ENCODE results near the gene CDHR2.

The CDHR2 gene

DNA sequence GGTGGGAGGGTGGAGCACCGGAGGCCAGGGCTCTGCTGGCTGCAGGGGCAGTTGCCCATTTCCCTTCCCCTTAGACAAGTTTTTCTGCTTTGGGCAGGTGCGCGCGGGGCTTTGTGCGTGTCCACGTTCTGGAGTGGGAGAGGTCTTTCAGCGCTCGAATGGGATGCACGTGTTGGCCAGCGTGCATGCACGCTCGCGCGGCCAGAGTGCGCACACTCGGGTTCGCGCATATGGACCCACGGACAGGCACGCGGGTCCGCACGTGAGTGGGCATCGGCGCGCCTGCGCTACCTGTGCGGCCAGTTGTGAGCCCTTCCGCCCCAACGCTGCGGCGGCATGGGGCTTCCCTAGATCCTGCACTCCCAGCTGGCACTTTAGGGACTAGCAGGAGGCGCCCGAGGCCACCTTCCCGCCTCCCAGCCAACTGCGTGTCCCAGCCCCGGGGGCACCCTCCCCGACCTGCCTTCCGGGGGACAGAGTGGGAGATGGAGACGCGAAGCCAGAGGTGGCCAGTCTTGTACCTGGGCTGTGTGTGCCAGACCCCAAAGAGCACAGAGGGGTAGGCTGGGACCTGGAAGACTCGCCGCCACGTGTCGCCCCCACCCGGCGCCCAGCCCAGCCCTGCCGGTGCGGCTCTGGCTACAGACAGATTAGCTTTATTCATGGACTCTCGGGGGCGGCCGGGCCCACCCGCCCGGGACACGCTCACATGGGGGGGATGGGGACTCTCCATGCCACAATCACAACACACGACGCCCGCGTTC lies 70.6 kb downstream of the CDHR2 start:
- no peak for DNase-seq
- CTCF ChIA-PET = no interaction called here
- H3K27me3 ChIP-seq (replicated peaks in 2 of 5; ENCODE audit: control insufficient read depth in 4 of 5, insufficient read depth in 5 of 5, low read length in 4 of 5) = peaks cover 0 to 88% (median 41%) of the 10 kb centered on the region in 5 experiments
- peaks cover 0 to 23% (median 20%) of the 10 kb centered on the region in 4 experiments for H3K4me1 ChIP-seq (ENCODE audit: control extremely low read depth in 1 of 4, control insufficient read depth in 4 of 4, insufficient read depth in 4 of 4, low read length in 3 of 4)
- H3K9me3 ChIP-seq (ENCODE audit: control extremely low read depth in 1 of 5, control insufficient read depth in 4 of 5, insufficient read depth in 2 of 5, low read depth in 1 of 5, low read length in 4 of 5) = peaks cover 0 to 5% (median 0%) of the 10 kb centered on the region in 5 experiments
- H3K4me3 ChIP-seq (ENCODE audit: control insufficient read depth in 1 of 7, extremely low read depth in 1 of 7, insufficient read depth in 4 of 7, low read depth in 2 of 7, low read length in 6 of 7) = peak overlapping the region in 1 of 7 experiments; percentile 11
- POLR2A ChIA-PET = no interaction called here
- no peaks in the 10 kb centered on the region for H3K36me3 ChIP-seq (ENCODE audit: control insufficient read depth in 4 of 4, insufficient read depth in 4 of 4, low read length in 3 of 4)
- no peak overlapping the region for H3K27ac ChIP-seq (ENCODE audit: insufficient read depth in 1 of 2, low read depth in 1 of 2, low read length in 2 of 2, poor library complexity in 1 of 2, severe bottlenecking in 2 of 2)
- WGBS (ENCODE audit: insufficient coverage) = 7% methylated on average over 41 of the region's 59 CpGs

DNA sequence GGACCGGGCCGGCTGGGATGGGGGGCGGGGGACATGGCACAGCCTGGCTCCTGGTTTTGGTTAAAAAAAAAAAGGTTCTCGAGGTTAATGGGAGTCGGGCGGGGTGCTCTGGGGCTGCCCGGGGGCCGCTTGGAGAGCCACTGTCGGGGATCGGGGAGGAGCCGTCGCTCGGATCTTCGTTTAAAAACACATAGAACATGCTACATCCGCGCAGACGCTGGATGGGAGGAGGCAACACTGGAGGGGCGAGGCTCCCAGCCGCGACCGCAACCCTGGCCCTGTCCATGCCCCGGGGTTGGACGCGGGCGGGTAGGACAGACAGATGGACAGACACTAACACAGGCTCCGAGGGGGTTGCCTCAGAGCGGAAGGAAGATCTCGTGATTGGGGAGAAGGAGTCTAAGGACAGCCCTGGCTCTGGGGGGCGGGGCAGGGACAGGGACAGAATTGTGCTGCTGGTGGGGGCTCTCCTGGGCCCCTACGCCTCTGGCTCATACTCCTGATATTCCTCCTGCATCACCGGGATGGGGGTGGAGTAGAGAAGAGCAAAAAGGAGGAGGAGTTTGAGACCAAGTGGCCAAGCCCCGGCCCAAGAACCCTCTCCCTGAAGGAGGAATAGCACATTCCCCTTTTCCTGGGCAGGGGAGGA lies 71.3 kb downstream of the CDHR2 start:
- ChIA-PET POLR2A (no interaction called here), CTCF (interaction anchor here (1.4 to 1.7 kb wide), 2 partner anchors 10 to 33 kb away, joined by 4 to 14 read pairs; partner anchors contain the start of genes EIF4E1B and SNCB)
- Histone ChIP-seq H3K27me3 (replicated peaks in 2 of 5; ENCODE audit: control insufficient read depth in 4 of 5, insufficient read depth in 5 of 5, low read length in 4 of 5) (peaks cover 0 to 91% (median 39%) of the 10 kb centered on the region in 5 experiments), H3K27ac (ENCODE audit: insufficient read depth in 1 of 2, low read depth in 1 of 2, low read length in 2 of 2, poor library complexity in 1 of 2, severe bottlenecking in 2 of 2) (no peak overlapping the region), H3K4me3 (ENCODE audit: control insufficient read depth in 1 of 7, extremely low read depth in 1 of 7, insufficient read depth in 4 of 7, low read depth in 2 of 7, low read length in 6 of 7) (no peak overlapping the region), H3K9me3 (ENCODE audit: control extremely low read depth in 1 of 5, control insufficient read depth in 4 of 5, insufficient read depth in 2 of 5, low read depth in 1 of 5, low read length in 4 of 5) (peaks cover 0 to 5% (median 0%) of the 10 kb centered on the region in 5 experiments), H3K4me1 (ENCODE audit: control extremely low read depth in 1 of 4, control insufficient read depth in 4 of 4, insufficient read depth in 4 of 4, low read length in 3 of 4) (peaks cover 0 to 23% (median 20%) of the 10 kb centered on the region in 4 experiments), H3K36me3 (ENCODE audit: control insufficient read depth in 4 of 4, insufficient read depth in 4 of 4, low read length in 3 of 4) (no peaks in the 10 kb centered on the region)
- no peak for DNase-seq
- 6% methylated on average over 23 of the region's 32 CpGs for WGBS (ENCODE audit: insufficient coverage)

DNA sequence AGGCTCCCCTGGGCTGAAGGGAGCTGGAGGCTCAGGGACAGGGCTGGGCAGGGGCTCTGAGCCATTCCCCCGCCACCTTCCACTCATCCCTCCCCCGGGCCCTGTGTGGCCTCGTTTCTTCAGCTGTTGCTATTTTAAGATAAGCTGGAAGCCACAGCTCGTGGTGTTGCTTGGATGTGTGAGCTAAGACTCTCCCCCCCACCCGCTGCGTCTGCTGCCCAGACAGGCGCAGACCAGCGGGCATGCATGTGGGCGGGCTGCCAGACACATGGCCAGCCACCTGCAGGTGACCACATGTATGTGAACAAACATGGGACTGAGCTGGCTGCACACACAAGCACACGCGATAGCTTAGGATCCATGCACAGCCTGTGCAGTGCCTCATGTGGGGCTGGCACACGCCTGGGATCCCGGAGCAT lies 72.5 kb downstream of the CDHR2 start:
- ChIA-PET POLR2A (interaction anchor here (0.5 kb wide), 1 partner anchor 26 kb away, joined by 4 read pairs; the partner anchor contains the start of gene TSPAN17), CTCF (interaction anchor here (1.0 to 2.0 kb wide), 9 partner anchors 9 to 37 kb away, joined by 3 to 14 read pairs (median 4); partner anchors contain the start of genes EIF4E1B, SNCB and TSPAN17)
- peak in 1 of 3 donors; percentile 32 for DNase-seq
- Histone ChIP-seq H3K9me3 (ENCODE audit: control extremely low read depth in 1 of 5, control insufficient read depth in 4 of 5, insufficient read depth in 2 of 5, low read depth in 1 of 5, low read length in 4 of 5) (peaks cover 0 to 5% (median 0%) of the 10 kb centered on the region in 5 experiments), H3K4me3 (ENCODE audit: control insufficient read depth in 1 of 7, extremely low read depth in 1 of 7, insufficient read depth in 4 of 7, low read depth in 2 of 7, low read length in 6 of 7) (no peak overlapping the region), H3K27ac (ENCODE audit: insufficient read depth in 1 of 2, low read depth in 1 of 2, low read length in 2 of 2, poor library complexity in 1 of 2, severe bottlenecking in 2 of 2) (no peak overlapping the region), H3K27me3 (replicated peaks in 2 of 5; ENCODE audit: control insufficient read depth in 4 of 5, insufficient read depth in 5 of 5, low read length in 4 of 5) (peaks cover 0 to 92% (median 40%) of the 10 kb centered on the region in 5 experiments), H3K4me1 (ENCODE audit: control extremely low read depth in 1 of 4, control insufficient read depth in 4 of 4, insufficient read depth in 4 of 4, low read length in 3 of 4) (peaks cover 0 to 23% (median 20%) of the 10 kb centered on the region in 4 experiments), H3K36me3 (ENCODE audit: control insufficient read depth in 4 of 4, insufficient read depth in 4 of 4, low read length in 3 of 4) (no peaks in the 10 kb centered on the region)
- 77% methylated on average over 11 of the region's 13 CpGs for WGBS (ENCODE audit: insufficient coverage)

DNA sequence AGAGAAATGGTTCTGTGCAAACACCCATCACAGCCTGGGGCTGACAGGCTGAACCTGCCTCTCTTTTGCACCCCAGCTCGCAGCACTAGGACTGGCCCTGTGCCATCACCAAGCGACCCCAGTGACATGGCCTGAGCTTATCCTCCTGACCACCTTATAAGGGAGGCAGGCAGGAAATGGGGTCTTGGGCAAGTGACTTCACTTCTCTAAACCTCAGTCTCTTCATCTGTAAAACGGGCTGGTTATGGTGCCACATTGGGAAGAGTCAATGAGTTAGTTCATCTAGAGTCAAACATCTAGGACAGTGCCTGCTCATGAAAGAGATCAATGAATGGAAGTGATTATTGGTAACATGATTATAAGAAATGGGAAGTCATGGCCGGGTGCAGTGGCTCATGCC lies 75.0 kb downstream of the CDHR2 start:
- Histone ChIP-seq H3K27me3 (replicated peaks in 2 of 5; ENCODE audit: control insufficient read depth in 4 of 5, insufficient read depth in 5 of 5, low read length in 4 of 5) (peaks cover 0 to 94% (median 36%) of the 10 kb centered on the region in 5 experiments), H3K4me3 (ENCODE audit: control insufficient read depth in 1 of 7, extremely low read depth in 1 of 7, insufficient read depth in 4 of 7, low read depth in 2 of 7, low read length in 6 of 7) (no peak overlapping the region), H3K27ac (ENCODE audit: insufficient read depth in 1 of 2, low read depth in 1 of 2, low read length in 2 of 2, poor library complexity in 1 of 2, severe bottlenecking in 2 of 2) (no peak overlapping the region), H3K4me1 (ENCODE audit: control extremely low read depth in 1 of 4, control insufficient read depth in 4 of 4, insufficient read depth in 4 of 4, low read length in 3 of 4) (peaks cover 0 to 20% (median 15%) of the 10 kb centered on the region in 4 experiments), H3K9me3 (ENCODE audit: control extremely low read depth in 1 of 5, control insufficient read depth in 4 of 5, insufficient read depth in 2 of 5, low read depth in 1 of 5, low read length in 4 of 5) (peaks cover 0 to 5% (median 0%) of the 10 kb centered on the region in 5 experiments), H3K36me3 (ENCODE audit: control insufficient read depth in 4 of 4, insufficient read depth in 4 of 4, low read length in 3 of 4) (no peaks in the 10 kb centered on the region)
- WGBS (ENCODE audit: insufficient coverage) = 90% methylated on average over 3 of the region's 4 CpGs
- ChIA-PET POLR2A (no interaction called here), CTCF (interaction anchor here (1.0 to 1.1 kb wide), 2 partner anchors 16 to 51 kb away, joined by 3 to 5 read pairs; no protein-coding TSS in a partner anchor)
- no peak for DNase-seq

DNA sequence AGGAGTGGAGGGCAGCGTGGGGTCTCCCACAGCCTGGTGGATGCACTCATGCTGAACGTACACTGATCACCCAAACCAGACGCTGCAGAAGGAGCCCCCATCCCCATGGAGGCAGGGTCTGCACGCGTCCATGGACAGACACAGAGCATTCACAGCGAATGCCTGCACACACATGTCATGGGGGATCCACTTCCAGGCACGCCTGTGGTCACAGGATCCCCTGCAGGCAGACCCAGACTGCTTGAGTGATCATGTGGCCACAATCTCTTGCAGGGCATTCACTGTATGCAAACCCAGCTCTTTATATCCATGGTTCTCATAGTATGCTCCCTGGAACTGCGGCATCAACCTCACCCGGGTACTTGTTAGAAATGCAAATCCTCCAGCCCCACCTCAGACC lies 75.8 kb downstream of the CDHR2 start:
- H3K36me3 ChIP-seq (ENCODE audit: control insufficient read depth in 4 of 4, insufficient read depth in 4 of 4, low read length in 3 of 4) = no peaks in the 10 kb centered on the region
- H3K27me3 ChIP-seq (replicated peaks in 2 of 5; ENCODE audit: control insufficient read depth in 4 of 5, insufficient read depth in 5 of 5, low read length in 4 of 5) = peaks cover 0 to 94% (median 30%) of the 10 kb centered on the region in 5 experiments
- H3K4me1 ChIP-seq (ENCODE audit: control extremely low read depth in 1 of 4, control insufficient read depth in 4 of 4, insufficient read depth in 4 of 4, low read length in 3 of 4) = peaks cover 0 to 14% (median 13%) of the 10 kb centered on the region in 4 experiments
- CTCF ChIA-PET = no interaction called here
- no peak for DNase-seq
- POLR2A ChIA-PET = no interaction called here
- H3K27ac ChIP-seq (ENCODE audit: insufficient read depth in 1 of 2, low read depth in 1 of 2, low read length in 2 of 2, poor library complexity in 1 of 2, severe bottlenecking in 2 of 2) = no peak overlapping the region
- no peaks in the 10 kb centered on the region for H3K9me3 ChIP-seq (ENCODE audit: control extremely low read depth in 1 of 5, control insufficient read depth in 4 of 5, insufficient read depth in 2 of 5, low read depth in 1 of 5, low read length in 4 of 5)
- no peak overlapping the region for H3K4me3 ChIP-seq (ENCODE audit: control insufficient read depth in 1 of 7, extremely low read depth in 1 of 7, insufficient read depth in 4 of 7, low read depth in 2 of 7, low read length in 6 of 7)
- 75% methylated on average over 9 of the region's 9 CpGs for WGBS (ENCODE audit: insufficient coverage)

DNA sequence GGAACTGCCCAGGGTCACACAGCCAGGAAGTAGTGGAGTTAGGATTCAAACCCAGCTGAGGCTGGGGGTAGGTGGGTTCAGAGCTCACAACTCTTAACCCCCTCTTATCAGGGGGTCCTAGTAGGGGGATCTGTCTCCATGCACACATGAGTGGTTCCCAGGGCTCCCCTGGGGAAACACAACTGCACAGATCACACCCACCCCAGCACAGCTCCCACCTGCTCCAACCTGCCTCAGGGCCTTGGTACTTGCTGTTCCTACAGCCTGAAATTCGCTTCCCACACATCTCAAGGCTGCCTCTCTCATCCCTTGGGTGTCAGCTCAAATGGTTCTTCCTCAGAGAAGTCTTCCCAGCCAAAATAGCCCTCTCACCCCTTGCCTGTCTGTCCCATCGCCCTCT lies 76.4 kb downstream of the CDHR2 start:
- 100% methylated on average over 2 of the region's 2 CpGs for WGBS (ENCODE audit: insufficient coverage)
- CTCF ChIA-PET = interaction anchor here (0.8 kb wide), 1 partner anchor 14 kb away, joined by 3 read pairs; no protein-coding TSS in a partner anchor
- POLR2A ChIA-PET = no interaction called here

More for the DNA sequence above, 76.4 kb downstream of the CDHR2 start:
- Histone ChIP-seq H3K36me3 (ENCODE audit: control insufficient read depth in 4 of 4, insufficient read depth in 4 of 4, low read length in 3 of 4) (no peaks in the 10 kb centered on the region), H3K27me3 (replicated peaks in 2 of 5; ENCODE audit: control insufficient read depth in 4 of 5, insufficient read depth in 5 of 5, low read length in 4 of 5) (peaks cover 0 to 93% (median 27%) of the 10 kb centered on the region in 5 experiments), H3K4me3 (ENCODE audit: control insufficient read depth in 1 of 7, extremely low read depth in 1 of 7, insufficient read depth in 4 of 7, low read depth in 2 of 7, low read length in 6 of 7) (no peak overlapping the region), H3K27ac (ENCODE audit: insufficient read depth in 1 of 2, low read depth in 1 of 2, low read length in 2 of 2, poor library complexity in 1 of 2, severe bottlenecking in 2 of 2) (no peak overlapping the region), H3K4me1 (ENCODE audit: control extremely low read depth in 1 of 4, control insufficient read depth in 4 of 4, insufficient read depth in 4 of 4, low read length in 3 of 4) (peaks cover 0 to 14% (median 12%) of the 10 kb centered on the region in 4 experiments), H3K9me3 (ENCODE audit: control extremely low read depth in 1 of 5, control insufficient read depth in 4 of 5, insufficient read depth in 2 of 5, low read depth in 1 of 5, low read length in 4 of 5) (no peaks in the 10 kb centered on the region)
- no peak for DNase-seq

Data from common myeloid progenitor, CD34-positive (primary cell).